ENCODE measurements around the gene PGM5. TPM values are rescaled to one million over a fixed set of nuclear protein-coding genes. Genes with fewer than 3 reads are reported as not detected.

The PGM5 gene
- total RNA-seq, 1 experiment from 2014 or later = 4.2 TPM

GRCh38 chr9:68428481-68428880 lies 72.1 kb downstream of the PGM5 start:
- no TSS peak for BruUV-seq (replicated peaks)
- TF ChIP-seq CTCF (IDR thresholded peaks at IDR 0.05; ENCODE audit: insufficient read depth in 1 of 2, low read depth in 1 of 2, low read length in 1 of 2, severe bottlenecking in 1 of 2, unreplicated experiment in 1 of 2) = no peak
- no peaks in the 10 kb centered on the region for H3K27me3 ChIP-seq (replicated peaks; ENCODE audit: control insufficient read depth, insufficient read depth, low read length)
- H3K36me3 ChIP-seq (ENCODE audit: control insufficient read depth, insufficient read depth, low read length) = no peaks in the 10 kb centered on the region
- H3K4me1 ChIP-seq = no peaks in the 10 kb centered on the region
- Mint-ChIP-seq H3K36me3 (ENCODE audit: insufficient read depth, unreplicated experiment) (peaks cover 3% of the 10 kb centered on the region), H3K4me3 (ENCODE audit: unreplicated experiment) (no peak overlapping the region), H3K9me3 (ENCODE audit: unreplicated experiment) (no peaks in the 10 kb centered on the region), H3K4me1 (ENCODE audit: low read depth, unreplicated experiment) (no peaks in the 10 kb centered on the region), H3K27ac (ENCODE audit: unreplicated experiment) (no peak overlapping the region), H3K27me3 (ENCODE audit: insufficient read depth, unreplicated experiment) (no peaks in the 10 kb centered on the region)
- no peaks in the 10 kb centered on the region for H3K9me3 ChIP-seq
- H3K4me3 ChIP-seq (ENCODE audit: low read depth, low read length) = no peak overlapping the region
- ChIA-PET CTCF (no interaction called here), POLR2A (no interaction called here)
- no peak for DNase-seq
- intact Hi-C loops (cut with micrococcal nuclease; ENCODE audit: unreplicated experiment) = no loop called here

DNA sequence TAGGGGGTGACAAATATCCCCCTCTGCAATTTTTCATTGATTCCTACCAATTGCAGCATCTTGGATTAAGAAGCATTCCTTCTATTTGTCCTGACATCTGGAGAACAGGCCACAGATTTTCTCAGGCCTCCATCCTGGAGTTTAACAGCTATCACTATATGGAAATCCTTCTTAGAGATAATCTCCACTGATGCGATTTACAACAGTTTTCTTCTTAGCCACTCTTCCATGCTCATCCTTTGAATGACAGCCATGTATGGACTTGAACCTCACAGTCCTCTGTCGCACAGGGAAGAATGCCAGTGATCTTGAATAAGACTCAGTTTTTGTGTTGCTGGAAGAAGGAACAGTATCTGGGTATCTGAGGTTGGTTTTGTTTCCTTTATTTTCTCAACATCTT lies 73.2 kb downstream of the PGM5 start:
- Histone ChIP-seq H3K4me3 (ENCODE audit: low read depth, low read length) (no peak overlapping the region), H3K9me3 (no peaks in the 10 kb centered on the region), H3K27me3 (replicated peaks; ENCODE audit: control insufficient read depth, insufficient read depth, low read length) (no peaks in the 10 kb centered on the region), H3K4me1 (no peaks in the 10 kb centered on the region), H3K36me3 (ENCODE audit: control insufficient read depth, insufficient read depth, low read length) (no peaks in the 10 kb centered on the region)
- Mint-ChIP-seq H3K27ac (ENCODE audit: unreplicated experiment) (no peak overlapping the region), H3K9me3 (ENCODE audit: unreplicated experiment) (no peaks in the 10 kb centered on the region), H3K36me3 (ENCODE audit: insufficient read depth, unreplicated experiment) (no peaks in the 10 kb centered on the region), H3K4me3 (ENCODE audit: unreplicated experiment) (no peak overlapping the region), H3K27me3 (ENCODE audit: insufficient read depth, unreplicated experiment) (no peaks in the 10 kb centered on the region), H3K4me1 (ENCODE audit: low read depth, unreplicated experiment) (no peaks in the 10 kb centered on the region)
- BruUV-seq (replicated peaks) = no TSS peak
- no peak for TF ChIP-seq CTCF (IDR thresholded peaks at IDR 0.05; ENCODE audit: insufficient read depth in 1 of 2, low read depth in 1 of 2, low read length in 1 of 2, severe bottlenecking in 1 of 2, unreplicated experiment in 1 of 2)
- CTCF ChIA-PET = no interaction called here
- intact Hi-C loops (cut with micrococcal nuclease; ENCODE audit: unreplicated experiment) = no loop called here
- POLR2A ChIA-PET = no interaction called here
- DNase-seq = no peak

- BruUV-seq (replicated peaks) = no TSS peak
- H3K36me3 ChIP-seq (ENCODE audit: control insufficient read depth, insufficient read depth, low read length) = no peaks in the 10 kb centered on the region
- ChIA-PET CTCF (no interaction called here), POLR2A (no interaction called here)
- H3K4me1 Mint-ChIP-seq (ENCODE audit: low read depth, unreplicated experiment) = no peaks in the 10 kb centered on the region
- H3K4me3 Mint-ChIP-seq (ENCODE audit: unreplicated experiment) = no peak overlapping the region
- H3K27me3 Mint-ChIP-seq (ENCODE audit: insufficient read depth, unreplicated experiment) = no peaks in the 10 kb centered on the region
- intact Hi-C loops (cut with micrococcal nuclease; ENCODE audit: unreplicated experiment) = no loop called here
- no peak for TF ChIP-seq CTCF (IDR thresholded peaks at IDR 0.05; ENCODE audit: insufficient read depth in 1 of 2, low read depth in 1 of 2, low read length in 1 of 2, severe bottlenecking in 1 of 2, unreplicated experiment in 1 of 2)
- no peak for DNase-seq
- no peaks in the 10 kb centered on the region for H3K9me3 ChIP-seq
- no peak overlapping the region for H3K4me3 ChIP-seq (ENCODE audit: low read depth, low read length)
- no peak overlapping the region for H3K27ac Mint-ChIP-seq (ENCODE audit: unreplicated experiment)
- no peaks in the 10 kb centered on the region for H3K27me3 ChIP-seq (replicated peaks; ENCODE audit: control insufficient read depth, insufficient read depth, low read length)
- no peaks in the 10 kb centered on the region for H3K9me3 Mint-ChIP-seq (ENCODE audit: unreplicated experiment)
- no peaks in the 10 kb centered on the region for H3K4me1 ChIP-seq
- no peaks in the 10 kb centered on the region for H3K36me3 Mint-ChIP-seq (ENCODE audit: insufficient read depth, unreplicated experiment)
Measured at GRCh38 chr9:68431307-68431706, 74.9 kb downstream of the PGM5 start.
